Lung microvascular endothelial cell (primary cell): ENCODE results near the gene CDON. TPM values are rescaled to one million over a fixed set of nuclear protein-coding genes. Genes with fewer than 3 reads are reported as not detected.
"Not testable (repeated sequence)": the region's sequence is repeated elsewhere in the genome, so short reads cannot be mapped to it uniquely, and the experiment has no call there.

ENCODE experiments used
- DNase-seq, 2 donors: peaks; one replicate each; pipeline versions ENCODE4 v3.0.0 to v3.0.0-alpha.2; 2010; ENCODE audit warnings: low read depth in 2 of 2
- total RNA-seq: library from RNA; depleted of rRNA; stranded (reverse); fragments of >200 nt; gene quantifications from 2 replicates; pipeline ENCODE4 v1.2.1, GENCODE V29; 2014

The CDON gene
- total RNA-seq, 1 donor from 2014 or later = 4.4 TPM

- DNase-seq = no peak
Observed at GRCh38 chr11:125925804-125926203, 136.9 kb downstream of the CDON start.

- peak in 1 of 2 donors; percentile 81 for DNase-seq
Observed at GRCh38 chr11:125925247-125925740, 137.4 kb downstream of the CDON start.

GRCh38 chr11:125924384-125925007, 138.2 kb downstream of the CDON start:
- DNase-seq = no peak

GRCh38 chr11:125923633-125924032, 139.0 kb downstream of the CDON start:
- no peak for DNase-seq

GRCh38 chr11:125923012-125923579, 139.6 kb downstream of the CDON start:
- DNase-seq = peak; percentile 73 to 80

GRCh38 chr11:125922156-125922555, 140.5 kb downstream of the CDON start:
- DNase-seq = no peak

- no peak for DNase-seq
Observed at GRCh38 chr11:125921042-125921441, 141.6 kb downstream of the CDON start.

- no peak for DNase-seq
Observed at GRCh38 chr11:125918140-125918840, 144.4 kb downstream of the CDON start.

- no peak for DNase-seq
Observed at GRCh38 chr11:125916683-125917347, 145.9 kb downstream of the CDON start.

GRCh38 chr11:125914601-125915000, 148.1 kb downstream of the CDON start:
- DNase-seq = not testable (repeated sequence)

GRCh38 chr11:125910226-125910849, 152.3 kb downstream of the CDON start:
- no peak for DNase-seq

Other genes starting within 250 kb of the CDON start
- gene PATE4, start 229.6 kb downstream of the CDON start, total RNA-seq = not detected in 2 replicates
- 5.0 and 6.9 TPM in 2 replicates for gene HYLS1, start 175.2 kb downstream of the CDON start, total RNA-seq
- gene PUS3, start 159.7 kb downstream of the CDON start, total RNA-seq = 7.2 and 8.3 TPM in 2 replicates
- under 0.01 TPM in 1 of 2 replicates, not detected in the other for gene DDX25, start 158.4 kb downstream of the CDON start, total RNA-seq
- not detected in 2 replicates for gene VSIG10L2, start 116.8 kb downstream of the CDON start, total RNA-seq
- gene RPUSD4, start 148.8 kb upstream of the CDON start, total RNA-seq = 22.0 and 26.2 TPM in 2 replicates
- 19.4 and 25.6 TPM in 2 replicates for gene FAM118B, start 148.9 kb upstream of the CDON start, total RNA-seq
- 29.9 and 39.5 TPM in 2 replicates for gene SRPRA, start 206.0 kb upstream of the CDON start, total RNA-seq
- gene FOXRED1, start 206.3 kb upstream of the CDON start, total RNA-seq = 6.2 and 8.1 TPM in 2 replicates
- 2.6 and 4.2 TPM in 2 replicates for gene TIRAP, start 220.2 kb upstream of the CDON start, total RNA-seq
- 4.4 and 10.5 TPM in 2 replicates for gene DCPS, start 241.2 kb upstream of the CDON start, total RNA-seq